HG02623 (cell line): ENCODE data around the gene ATP5F1D.

ENCODE experiments used
- ATAC-seq: cut with Tn5 transposase; IDR thresholded peaks from one replicate; pipeline ENCODE4 v1.9.1; 2021; ENCODE audit warnings: moderate library complexity; ENCODE audit not compliant: unreplicated experiment

ATP5F1D gene

DNA sequence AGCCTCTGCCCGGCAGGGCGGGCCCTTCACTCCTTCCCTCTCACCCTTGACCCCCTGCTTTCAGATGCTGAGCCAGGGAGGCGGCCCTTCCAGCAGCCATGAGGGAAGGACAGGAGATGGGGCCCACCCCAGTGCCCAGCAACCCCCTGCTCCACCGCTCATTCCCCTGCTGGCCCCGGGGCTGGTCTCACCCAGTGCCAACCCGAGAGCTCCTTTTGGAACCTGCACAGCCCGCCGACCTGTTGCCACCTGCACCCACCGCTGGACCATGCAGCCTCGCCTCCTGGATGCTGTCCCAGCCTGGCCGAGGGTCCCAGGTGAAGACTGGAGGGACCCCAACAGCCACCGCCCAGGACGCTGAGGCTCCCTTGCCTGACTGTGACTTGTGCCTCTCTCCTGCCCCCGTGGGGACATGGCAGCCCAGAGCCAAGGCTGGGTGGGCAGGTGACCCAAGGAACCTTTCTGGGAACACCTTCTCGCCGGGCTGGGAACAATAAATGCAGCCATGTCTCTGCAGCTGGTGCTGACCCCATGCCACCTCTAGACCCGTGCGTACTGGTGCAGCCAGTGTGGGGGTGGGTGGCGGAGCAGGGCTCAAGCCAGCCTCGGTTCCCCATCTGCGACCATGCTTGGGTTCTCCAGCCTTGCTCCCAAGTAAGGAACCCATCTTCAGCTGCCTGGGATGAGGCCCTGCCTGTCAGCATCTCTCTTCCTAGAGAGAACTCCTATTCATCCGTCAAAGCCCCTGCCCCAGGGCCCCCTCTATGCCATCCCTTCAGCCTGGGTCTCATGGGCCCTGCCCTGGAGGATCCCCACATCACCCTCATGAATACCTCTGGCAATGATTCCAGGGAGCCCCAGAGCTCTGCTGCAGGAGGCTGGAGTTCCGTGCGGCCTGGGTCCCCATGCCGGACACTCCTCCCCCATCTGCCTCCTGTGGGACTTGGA, 37.4 kb downstream of the ATP5F1D start:
- ATAC-seq: no peak

DNA sequence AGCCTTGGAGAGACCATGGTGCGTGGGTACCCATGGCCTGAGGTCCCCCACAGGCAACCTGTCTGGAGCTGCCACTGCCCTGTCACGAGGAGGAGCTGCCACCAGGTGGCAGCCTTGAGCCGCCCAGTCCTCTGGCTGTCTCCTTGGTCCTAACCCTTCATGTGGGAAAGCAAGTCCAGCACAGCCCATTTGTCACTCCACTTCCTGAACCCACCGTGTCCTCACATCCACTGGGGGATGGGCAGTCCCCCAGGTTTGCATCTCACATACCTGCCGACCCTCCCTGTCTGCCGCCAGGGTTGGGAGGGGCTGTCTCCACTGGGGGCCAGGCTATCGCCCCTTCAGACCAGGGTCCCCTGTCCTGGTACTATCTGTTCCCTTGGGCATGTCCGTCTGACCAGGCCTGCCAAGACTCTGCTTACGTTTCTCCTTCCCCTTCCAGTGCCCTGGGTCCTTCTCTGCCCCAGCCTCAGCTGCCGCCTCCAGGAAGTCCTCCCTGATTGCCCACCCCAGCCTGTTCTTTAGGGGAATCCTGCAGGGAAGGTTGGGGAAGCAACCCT, 38.3 kb downstream of the ATP5F1D start:
- no peak for ATAC-seq

DNA sequence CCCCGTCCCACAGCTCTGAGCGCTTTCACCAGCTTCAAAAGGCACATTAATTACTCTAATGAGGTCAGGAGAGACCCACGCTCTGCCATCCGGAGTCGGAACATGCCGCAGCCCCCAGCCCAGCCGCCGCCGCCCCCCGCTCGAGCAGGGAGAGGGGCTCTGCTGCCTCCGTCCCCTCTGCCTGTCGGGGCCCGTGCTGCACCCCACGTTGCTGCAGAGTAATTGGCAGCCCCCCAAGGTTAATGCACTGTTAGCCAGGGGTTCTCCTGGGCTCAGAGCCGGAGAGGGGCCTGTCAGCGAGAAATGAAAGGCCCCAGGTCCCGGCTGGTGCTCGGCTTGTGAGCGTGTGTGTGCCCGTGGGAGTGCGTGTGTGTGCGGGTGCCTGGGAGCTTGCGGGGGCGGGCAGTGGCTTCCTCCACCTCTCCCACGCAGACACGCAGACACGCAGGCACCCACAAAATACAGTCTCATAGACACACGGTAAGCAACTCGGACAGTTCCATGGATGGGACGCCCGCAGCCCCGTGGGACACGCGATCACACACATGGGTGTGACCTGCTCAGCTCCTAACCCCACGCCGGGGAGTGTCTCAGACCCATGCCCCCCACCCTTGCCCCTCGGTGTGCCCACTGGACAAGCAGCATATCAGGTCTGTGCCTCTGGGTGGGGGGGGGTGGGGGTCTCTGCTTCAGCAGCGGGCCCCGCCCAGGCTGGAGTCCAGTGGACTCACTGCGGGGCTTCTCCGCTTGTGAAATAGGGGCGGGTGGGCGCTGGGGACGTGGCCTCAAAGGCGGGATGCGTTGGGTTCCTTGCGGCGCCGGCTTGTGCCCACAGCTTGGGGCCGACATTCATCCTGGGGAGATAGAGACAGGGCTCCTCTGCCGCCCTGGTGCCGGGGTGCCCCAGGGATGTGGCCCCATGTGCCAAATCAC, 39.4 kb downstream of the ATP5F1D start:
- ATAC-seq: no peak

DNA sequence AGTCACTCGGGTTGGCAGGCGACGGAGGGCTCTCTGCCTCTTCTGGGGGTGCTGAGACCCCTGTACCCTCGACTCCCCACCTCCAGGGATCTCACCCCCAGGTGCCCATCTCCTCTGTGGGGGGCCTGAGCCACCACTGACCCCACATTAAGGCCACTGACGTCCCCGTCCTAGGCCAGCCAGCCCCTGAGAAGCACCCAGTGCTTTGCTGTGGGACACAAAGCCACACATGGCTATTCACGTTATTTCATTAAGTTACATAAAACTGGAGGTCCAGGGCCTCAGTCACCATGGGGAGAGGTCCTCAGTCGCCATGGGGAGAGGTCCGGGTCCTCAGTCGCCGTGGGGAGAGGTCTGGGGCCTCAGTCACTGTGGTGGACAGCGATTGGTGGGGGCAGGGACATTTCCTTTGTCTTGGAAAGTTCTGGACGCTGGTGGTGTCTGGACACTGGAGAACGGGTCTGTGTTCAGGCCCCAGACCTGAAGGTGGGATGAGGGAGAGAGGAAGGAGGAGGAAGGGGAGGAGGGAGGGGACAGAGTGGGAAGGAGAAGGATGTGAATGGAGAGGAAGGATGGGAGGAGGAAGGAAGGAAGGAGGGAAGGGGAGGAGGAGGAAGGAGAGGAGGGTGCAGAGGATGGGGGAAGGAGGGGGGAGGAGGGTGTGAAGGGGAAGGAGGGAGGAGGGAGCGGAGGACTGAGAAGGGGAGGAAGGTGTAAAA, 40.2 kb downstream of the ATP5F1D start:
- no peak for ATAC-seq

DNA sequence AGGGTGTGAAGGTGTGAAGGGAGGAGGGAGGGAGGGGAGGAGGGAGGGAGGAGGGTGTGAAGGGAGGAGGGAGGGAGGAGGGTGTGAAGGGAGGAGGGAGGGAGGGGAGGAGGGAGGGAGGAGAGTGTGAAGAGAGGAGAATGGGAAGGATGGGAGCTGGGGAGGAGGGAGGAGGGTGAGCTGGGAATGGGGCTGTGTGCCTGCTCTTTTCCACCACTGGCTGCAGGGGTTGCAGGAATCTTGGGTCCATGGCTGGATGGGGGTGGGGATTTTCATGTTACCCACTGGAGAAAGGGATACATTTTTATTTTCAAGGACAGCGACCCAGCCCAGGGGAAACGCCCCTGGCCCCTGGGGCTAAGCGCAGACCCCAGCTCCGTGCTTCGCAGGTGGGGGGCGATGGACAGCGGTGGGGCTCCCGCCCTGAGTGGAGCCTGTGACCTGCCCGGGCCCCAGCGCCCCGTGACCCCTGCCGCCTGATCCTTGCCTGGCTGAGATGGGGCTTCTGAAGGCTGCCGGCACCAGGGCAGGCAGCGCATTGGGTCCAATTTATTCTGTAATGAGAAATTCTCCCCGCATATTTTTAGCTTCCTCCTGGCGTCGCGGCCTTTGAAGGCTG, 41.1 kb downstream of the ATP5F1D start:
- no peak for ATAC-seq

DNA sequence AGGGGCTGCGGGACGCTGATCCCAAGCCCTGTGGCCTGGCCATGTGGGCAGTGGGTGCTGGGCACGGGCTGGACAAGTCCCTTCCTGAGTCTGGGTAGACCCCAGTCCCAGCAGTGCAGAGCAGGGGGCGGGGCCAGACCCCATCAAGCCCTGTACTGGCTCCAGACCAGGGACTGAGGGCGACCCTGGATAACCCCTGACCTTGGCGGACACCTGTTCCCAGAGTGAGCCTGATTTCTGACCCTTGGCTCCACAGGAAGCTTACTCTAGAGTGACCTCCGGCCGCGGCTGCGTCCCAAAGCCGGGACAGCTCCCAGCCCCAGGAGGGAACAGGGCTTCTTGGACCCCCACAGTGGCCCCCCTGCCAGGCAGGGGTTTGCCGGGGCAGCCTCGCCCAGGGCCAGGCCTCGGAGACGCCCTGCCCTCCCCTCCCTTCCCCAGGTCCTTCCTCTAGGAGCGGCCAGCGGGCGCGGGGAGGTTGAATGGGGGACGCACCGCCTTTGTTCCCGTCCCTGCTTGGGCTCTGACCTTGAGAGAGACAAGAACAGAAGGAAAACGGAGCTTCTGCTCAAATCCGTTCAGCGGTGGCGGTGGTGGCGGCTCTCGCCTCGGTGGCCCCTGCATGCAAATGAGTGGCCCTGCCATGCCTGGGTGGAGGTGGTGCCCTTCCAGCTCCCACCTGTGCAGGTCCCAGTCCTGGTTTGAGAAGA, 41.8 kb downstream of the ATP5F1D start:
- no peak for ATAC-seq

DNA sequence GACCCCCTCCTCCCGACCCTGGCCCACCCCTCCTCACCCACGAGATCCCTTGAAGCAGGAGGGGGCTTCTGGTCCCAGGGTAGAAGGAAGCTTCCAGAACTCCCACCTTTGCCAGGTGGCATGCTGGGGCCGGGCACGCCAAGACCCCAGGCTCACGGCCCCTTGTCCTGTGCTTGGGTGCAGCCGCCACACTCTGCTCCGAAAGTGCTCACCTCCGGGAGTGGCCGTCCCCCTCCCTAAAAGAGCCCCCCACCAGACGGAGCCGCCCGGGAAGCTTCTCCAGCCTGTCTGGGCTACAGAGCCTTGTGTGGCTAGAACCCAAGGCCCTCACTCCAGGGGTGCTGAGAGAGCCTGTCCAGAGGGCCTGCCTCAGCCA, 42.4 kb downstream of the ATP5F1D start:
- no peak for ATAC-seq

DNA sequence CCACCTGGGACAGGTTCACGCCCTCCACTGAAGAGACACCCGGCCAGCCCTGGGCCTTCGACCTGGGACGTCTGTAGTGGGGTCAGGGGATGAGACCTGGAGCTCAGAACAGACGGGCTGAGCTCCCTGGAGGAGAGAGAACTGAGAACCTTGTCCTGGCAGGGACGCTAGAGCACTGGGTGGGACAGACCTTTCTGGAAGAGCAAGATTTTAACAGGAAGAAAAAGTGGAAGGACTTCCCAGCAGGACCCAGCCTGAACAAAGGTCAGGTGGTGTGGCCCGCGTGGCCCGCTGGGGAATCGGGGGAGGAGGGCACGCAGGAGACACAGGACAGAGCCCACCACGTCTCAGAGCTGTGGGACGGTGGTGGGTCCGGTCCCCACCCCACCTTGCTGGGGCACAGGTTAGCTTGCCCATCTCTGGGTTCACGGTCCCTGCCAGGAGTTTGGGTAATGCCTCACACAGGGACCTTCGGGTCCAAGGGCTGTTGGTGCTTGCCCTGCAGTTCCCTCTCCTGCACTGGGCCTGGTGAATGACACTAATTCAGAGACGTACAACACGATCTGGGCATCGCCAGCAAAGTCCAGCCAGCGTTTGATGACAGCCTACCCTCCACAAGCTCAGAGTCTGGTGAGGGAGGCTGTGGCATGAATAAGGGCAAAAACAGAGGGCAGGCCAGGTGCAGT, 42.9 kb downstream of the ATP5F1D start:
- no peak for ATAC-seq

DNA sequence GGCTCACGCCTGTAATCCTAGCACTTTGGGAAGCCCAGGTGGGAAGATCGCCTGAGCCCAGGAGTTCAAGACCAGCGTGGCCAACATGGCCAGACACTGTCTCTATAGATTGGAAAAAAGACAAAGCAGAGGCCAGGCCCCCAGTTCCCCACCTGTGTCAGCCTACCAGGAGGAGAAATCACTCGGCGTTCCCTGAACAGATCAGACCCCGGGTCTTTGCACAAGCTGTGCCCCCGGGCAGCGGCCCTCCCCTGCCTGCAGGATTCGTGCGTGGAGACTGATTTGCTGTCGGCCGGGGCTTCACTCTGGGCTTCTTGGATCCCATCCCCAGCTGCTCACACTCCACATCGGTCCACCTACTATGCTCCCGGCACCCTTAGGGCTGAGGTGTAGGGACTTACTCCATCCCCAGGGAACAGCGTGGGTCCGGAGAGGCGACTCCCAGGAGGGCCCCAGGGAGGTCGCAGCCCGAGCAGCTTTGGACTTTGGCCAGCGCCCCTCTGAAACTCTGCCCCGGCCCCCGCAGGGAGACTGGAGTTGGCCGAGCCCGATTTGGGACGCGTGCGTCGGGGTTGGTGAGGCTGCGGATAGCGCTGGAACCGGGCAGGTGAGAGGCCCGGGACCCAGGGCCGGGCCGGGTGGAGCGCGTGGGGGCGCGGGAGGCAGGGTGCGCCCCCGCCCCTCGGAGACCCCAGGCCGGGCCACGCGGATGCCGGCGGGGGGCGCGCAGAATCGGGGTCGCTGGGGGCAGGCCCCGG, 43.6 kb downstream of the ATP5F1D start:
- no peak for ATAC-seq

DNA sequence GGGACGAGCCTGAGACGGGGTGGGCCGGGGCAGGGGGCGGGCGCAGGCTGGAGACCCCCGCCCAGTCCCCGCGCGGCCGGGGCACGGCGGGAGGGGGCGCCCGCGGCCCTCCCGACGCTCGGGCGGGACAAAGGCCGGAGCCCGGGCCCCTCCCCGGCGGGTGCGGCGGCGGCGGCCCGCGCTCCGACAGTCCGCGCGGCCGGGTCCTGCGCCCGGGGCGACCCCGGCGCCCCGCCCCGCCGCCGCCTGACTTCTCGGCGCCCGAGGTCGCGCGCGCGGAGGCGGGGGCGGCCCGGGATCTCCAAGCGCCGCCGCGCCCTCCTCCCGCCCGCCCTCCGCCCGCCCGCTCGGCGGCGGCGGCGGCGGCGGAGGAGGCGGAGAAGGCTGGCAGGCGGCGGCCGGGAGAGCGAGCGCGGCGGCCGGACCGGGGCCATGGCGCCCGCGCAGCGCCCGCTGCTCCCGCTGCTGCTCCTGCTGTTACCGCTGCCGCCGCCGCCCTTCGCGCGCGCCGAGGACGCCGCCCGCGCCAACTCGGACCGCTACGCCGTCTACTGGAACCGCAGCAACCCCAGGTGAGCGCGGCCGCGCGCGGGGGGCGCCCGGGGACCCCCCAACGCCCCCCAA, 44.3 kb downstream of the ATP5F1D start, which contains the start of gene EFNA2:
TSS of gene EFNA2 (plus strand) at position 137 of the 624 bp plus-strand sequence. CDS start at position 433, 296 bp downstream.
- ATAC-seq: no peak

DNA sequence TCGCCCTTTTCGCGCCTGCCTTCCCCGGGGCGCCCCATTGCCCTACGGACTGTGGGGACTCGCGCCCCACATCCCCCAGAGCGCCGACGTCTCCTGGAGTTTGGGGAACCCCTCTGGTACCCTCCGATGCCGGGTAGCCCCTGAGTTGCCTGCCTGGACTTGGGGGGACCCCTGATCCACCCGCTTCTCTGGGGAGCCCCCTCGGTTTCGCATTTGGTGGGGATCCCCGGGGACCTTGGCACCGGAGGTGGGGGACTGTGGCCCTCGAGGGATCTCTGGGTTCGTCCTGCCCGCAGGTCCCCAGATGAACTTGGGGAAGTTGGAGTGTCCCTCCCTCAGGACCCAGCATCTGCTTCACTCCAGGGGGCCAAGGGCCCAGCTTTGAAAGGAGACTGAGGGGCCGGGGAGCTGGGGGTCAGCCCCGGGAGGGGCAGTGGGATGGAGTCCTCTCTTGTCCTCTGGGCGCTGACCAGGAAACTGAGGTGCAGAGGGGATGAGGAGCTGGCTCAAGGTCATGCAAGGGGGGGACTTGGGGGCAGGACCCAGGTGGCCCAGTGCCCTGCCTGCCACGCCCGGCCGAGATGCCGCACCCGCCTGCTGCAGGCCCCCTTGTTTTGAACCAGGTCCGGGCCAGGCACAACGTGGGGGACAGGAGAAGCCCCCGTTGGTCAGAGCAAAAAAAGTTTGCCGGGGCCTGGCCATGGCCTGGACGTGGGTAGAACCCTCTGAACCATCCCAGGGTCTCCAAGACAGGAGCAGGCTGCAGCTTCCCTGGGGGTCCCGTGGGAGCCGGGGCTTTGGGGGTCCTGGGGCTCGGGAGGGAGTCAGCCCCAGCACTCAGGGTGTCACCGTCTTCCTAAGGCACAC, 45.2 kb downstream of the ATP5F1D start:
- ATAC-seq: no peak

DNA sequence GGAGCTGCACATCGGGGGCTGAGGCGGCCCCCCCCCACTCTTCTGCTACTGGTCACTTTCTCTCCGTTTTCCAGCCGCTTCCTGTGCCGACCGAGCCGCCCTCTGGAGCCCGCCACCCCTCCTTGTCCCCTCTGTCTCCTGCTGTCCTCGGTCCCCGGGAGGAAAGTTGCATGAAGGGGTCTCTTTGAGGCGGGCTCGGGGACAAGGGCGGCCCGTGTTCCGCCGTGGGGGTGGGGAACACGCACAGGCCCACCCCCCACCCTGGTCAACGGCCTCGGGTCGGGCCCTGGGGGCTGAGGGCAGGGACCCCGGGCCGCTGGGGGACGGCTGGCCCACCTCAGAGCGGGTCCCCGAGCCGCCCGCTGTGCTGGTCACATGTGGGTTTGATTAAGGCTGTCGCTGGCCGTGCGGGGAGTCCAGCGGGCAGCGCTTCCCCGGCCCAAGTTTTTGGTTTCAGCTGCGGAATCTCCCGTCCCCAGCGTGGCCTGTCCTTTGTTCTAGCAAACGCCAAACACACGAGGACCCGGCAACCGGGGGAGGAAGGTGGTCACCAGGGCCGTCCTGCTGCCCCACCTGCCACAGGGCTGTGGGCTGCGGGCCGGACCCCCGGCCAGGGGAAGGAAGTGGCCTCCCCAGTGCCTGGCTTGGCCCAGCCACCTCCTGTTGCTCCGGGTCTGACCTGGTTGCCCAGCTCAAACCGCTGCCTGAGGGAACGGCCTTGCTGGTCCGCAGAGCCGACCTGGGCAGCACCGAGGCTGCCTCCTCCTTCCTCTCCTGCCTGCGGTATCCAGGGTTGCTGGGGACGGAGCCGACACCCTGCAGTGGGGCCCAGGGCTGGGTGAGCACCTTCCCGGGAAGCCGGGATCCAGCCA, 46.0 kb downstream of the ATP5F1D start:
- ATAC-seq: no peak

DNA sequence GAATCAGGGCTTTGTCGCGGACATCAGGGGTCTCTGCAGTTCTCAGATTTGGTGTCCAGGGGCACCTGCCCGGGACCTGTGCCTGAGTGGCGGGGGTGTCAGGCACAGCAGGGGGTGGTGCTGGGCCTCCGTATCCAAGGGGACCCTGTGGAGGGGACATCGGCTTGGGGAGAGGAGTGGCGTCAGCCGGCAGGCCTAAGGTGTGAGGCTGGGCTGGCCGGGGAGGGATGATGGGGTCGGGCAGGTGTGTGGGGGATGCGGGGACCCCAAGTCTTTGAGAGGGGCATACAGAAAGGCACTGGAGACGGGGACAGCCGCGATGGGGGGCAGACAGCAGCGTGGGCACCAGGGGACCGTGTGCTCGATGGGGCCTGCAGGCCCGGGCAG, 46.7 kb downstream of the ATP5F1D start:
- ATAC-seq: no peak

DNA sequence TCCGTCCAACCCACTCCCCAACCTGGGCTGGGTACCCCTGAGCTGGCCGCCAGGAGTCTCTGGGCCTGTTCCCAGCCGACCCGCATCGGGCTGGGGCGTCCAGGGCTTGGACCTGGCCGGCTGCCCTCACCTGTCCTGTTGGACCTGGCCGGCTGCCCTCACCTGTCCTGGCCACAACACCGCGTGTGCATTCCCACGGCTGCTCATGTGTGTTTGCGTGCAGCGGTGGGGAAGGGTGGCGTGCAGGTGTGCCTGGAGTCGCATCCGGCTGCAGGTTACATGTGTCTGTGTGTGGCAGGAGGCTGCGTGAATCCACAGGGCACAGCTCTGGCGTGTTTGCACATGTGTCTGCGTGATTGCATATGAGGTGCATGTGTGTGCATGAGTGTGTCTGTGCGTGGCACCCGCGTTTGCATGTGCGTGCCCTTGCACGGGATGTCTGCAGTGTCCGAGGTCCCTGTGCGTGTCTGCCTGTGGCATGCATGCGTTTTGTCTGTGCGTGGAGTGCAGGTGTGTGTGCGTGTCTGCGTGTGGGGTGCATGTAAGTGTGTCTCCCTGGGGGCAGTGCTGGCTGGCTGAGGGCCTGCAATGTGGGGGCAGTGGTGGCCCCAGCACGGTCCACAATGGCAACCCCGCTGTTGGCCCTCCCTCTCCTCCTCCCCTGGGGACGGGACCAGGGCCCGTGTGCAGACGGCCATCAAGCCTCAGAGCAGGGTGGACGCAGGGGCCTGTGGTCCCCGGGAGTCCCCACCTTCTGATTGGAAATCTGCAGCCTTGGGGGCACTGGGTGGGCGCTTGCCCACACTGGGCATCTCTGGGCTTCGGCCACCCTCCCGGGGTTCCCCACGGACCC, 47.5 kb downstream of the ATP5F1D start:
- ATAC-seq: no peak

DNA sequence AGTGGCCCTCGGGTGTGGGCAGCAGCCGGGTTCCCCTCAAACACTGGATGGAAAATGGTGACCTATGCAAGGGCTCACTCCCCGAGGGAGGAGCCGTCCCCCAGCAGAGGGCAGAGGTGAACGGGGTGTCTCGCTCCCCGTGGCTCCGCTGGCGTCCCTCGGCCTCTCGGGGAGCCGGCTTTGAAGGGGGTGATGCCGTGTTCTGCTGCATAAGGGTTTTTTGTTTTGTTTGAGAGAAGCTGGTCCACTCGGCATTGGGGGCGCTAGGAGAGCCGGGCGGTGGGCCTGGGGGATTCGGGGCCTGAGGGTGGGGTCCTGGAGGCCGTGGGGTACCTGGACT, 48.1 kb downstream of the ATP5F1D start:
- ATAC-seq: no peak
